CD4-positive, alpha-beta T cell (primary cell): ENCODE results near the gene ZC3HAV1. TPM values are rescaled to one million over a fixed set of nuclear protein-coding genes. Genes with fewer than 3 reads are reported as not detected.

Source experiments
- ATAC-seq: fragments of 200-7000 bp; cut with Tn5 transposase; one replicate; pipeline ENCODE4 v1.10.0; 2022; ENCODE audit warnings: mild to moderate bottlenecking; ENCODE audit not compliant: poor library complexity
- CTCF ChIA-PET: fragments of 350-600 bp; sonication (Branson Sonifier 250); formaldehyde crosslinking; loops from one replicate; lab custom pipeline; 2021; ENCODE audit warnings: antibody characterized with exemption, inconsistent platforms; lab: Charles Lee
- POLR2A ChIA-PET: fragments of 350-600 bp; sonication (Branson Sonifier 250); formaldehyde crosslinking; loops from one replicate; lab custom pipeline; 2021; ENCODE audit warnings: antibody characterized with exemption, inconsistent platforms; lab: Charles Lee
- DNase-seq, 14 experiments: peaks; one replicate each; pipeline ENCODE4 v3.0.0-alpha.2; 2013 to 2020; ENCODE audit warnings: mixed read lengths in 2 of 14
- H3K27ac ChIP-seq, 2 donors: one replicate each; pipeline versions ENCODE4 v1.5.1 to v1.7.0; 2013; ENCODE audit warnings: low read length in 2 of 2, low read depth in 1 of 2, mild to moderate bottlenecking in 1 of 2
- H3K27me3 ChIP-seq, 2 experiments: 1 replicate in 1 of 2; 2 replicates in 1 of 2; pipeline versions ENCODE4 v1.6.1 to v1.7.0; 2013; ENCODE audit warnings: low read length in 2 of 2, control low read depth in 1 of 2, mild to moderate bottlenecking in 1 of 2, moderate library complexity in 1 of 2; ENCODE audit not compliant: insufficient read depth in 2 of 2, control insufficient read depth in 1 of 2
- H3K36me3 ChIP-seq: one replicate; pipeline ENCODE4 v1.6.1; 2013; ENCODE audit warnings: low read length, control low read depth; ENCODE audit not compliant: insufficient read depth
- H3K4me1 ChIP-seq: one replicate; pipeline ENCODE4 v1.6.1; 2013; ENCODE audit warnings: low read length, control low read depth; ENCODE audit not compliant: insufficient read depth
- H3K4me3 ChIP-seq: one replicate; pipeline ENCODE4 v1.5.1; 2013; ENCODE audit warnings: mild to moderate bottlenecking, low read length, moderate library complexity
- H3K9me3 ChIP-seq, 2 experiments: 1 replicate in 1 of 2; 2 replicates in 1 of 2; pipeline versions ENCODE4 v1.6.1 to v1.7.0; 2013; ENCODE audit warnings: low read length in 2 of 2, mild to moderate bottlenecking in 2 of 2, control low read depth in 1 of 2, moderate library complexity in 1 of 2; ENCODE audit not compliant: control insufficient read depth in 1 of 2, insufficient read depth in 1 of 2
- H3K27ac Mint-ChIP-seq: one replicate; pipeline ENCODE4 v1.8.0; 2020; ENCODE audit warnings: mixed read lengths
- H3K27me3 Mint-ChIP-seq: one replicate; pipeline ENCODE4 v1.8.0; 2021; ENCODE audit warnings: mixed read lengths
- H3K36me3 Mint-ChIP-seq: one replicate; pipeline ENCODE4 v1.8.0; 2021; ENCODE audit warnings: low read depth, mixed read lengths
- H3K4me1 Mint-ChIP-seq: one replicate; pipeline ENCODE4 v1.8.0; 2021; ENCODE audit warnings: low read depth, mixed read lengths
- H3K4me3 Mint-ChIP-seq: one replicate; pipeline ENCODE4 v1.8.0; 2020; ENCODE audit warnings: mild to moderate bottlenecking, mixed read lengths
- H3K9me3 Mint-ChIP-seq: one replicate; pipeline ENCODE4 v1.8.0; 2020; ENCODE audit warnings: mixed read lengths
- intact Hi-C, 2 experiments: fragments of 100-400 bp; cut with DNase I in 1 of 2; cut with micrococcal nuclease in 1 of 2; formaldehyde crosslinking; loops; one replicate each; pipeline versions ENCODE4 v1.15.1 to v1.9.0; 2023 to 2025; cut with DNase I, micrococcal nuclease
- total RNA-seq, 174 experiments: library from RNA in 2 of 174; stranded (reverse) in 2 of 174; gene quantifications; one replicate each; pipeline ENCODE4 v1.2.3 and lab custom pipeline; 2021 to 2026
- TF ChIP-seq, protein P1 (sequence below): fragments of 200-600 bp; IDR thresholded peaks from one replicate; pipeline ENCODE4 v1.8.0; 2022; ENCODE audit warnings: antibody characterized with exemption, mild to moderate bottlenecking

The ZC3HAV1 gene
- total RNA-seq, 2 experiments from 2014 or later = 169 to 178 TPM

DNA sequence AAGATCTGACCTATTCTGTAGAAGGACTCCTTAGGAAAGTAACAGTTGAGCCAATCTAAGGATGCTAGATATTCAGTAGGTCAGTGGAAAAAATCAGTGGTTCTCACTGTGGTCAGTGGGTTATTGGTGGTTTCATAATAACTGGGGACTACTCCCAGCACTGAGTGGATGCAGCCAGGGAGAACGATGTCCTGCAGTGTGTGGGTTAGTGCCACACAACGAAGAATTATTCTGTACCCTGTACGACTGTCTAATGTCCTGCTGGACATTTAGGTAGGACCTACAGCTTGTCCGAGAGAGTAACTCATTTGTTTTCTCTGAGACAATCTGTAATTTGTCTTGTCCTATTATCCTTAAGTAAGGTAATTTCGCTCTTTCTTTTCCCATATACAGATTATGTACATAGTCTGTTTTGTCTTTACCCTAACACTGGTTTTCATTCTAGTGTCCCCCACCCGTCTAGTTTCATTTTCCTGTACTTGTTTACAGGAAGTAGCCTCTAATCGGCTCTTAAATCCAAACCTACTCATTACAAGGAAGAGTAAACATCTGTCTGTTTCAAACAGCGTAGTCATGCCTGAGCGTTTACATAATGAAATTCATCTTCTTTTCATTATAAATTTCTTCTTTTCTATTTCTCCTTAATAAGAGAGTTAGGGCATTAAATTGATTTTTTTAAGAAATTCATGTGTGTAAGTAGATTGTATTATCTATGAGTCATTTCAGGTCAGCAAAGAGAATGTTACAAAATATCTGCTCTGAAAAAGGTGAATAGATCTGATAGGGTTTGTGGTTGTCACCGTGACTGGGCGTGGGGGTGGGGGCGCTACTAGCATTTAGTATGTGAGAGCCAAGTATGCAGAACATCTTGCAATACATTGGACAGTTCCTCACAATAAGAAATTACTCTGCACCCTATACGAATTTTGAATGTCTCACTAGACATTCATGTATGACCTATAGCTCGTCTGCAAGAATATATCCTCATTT, 65.4 kb downstream of the ZC3HAV1 start:
- no peak overlapping the region for H3K4me3 ChIP-seq
- peaks cover 53% of the 10 kb centered on the region for H3K36me3 Mint-ChIP-seq
- ATAC-seq (peak; percentile 67), DNase-seq (peak; percentile 37 to 81 (median 68))
- H3K27ac ChIP-seq = peak overlapping the region; percentile 10 to 46
- no peaks in the 10 kb centered on the region for H3K9me3 ChIP-seq
- H3K27ac Mint-ChIP-seq = peak overlapping the region; percentile 45
- H3K4me1 Mint-ChIP-seq = peaks cover 63% of the 10 kb centered on the region
- H3K27me3 Mint-ChIP-seq = no peaks in the 10 kb centered on the region
- intact Hi-C loops = no loop called here
- no peaks in the 10 kb centered on the region for H3K27me3 ChIP-seq
- CTCF ChIA-PET = interaction anchor here (1.1 to 2.3 kb wide), 4 partner anchors 27 to 31 kb away, joined by 5 to 11 read pairs (median 6); no protein-coding TSS in a partner anchor
- no peaks in the 10 kb centered on the region for H3K9me3 Mint-ChIP-seq
- H3K4me1 ChIP-seq = peaks cover 41% of the 10 kb centered on the region
- peaks cover 52% of the 10 kb centered on the region for H3K36me3 ChIP-seq
- POLR2A ChIA-PET = interaction anchor here (0.7 to 3.0 kb wide), 6 partner anchors 8 to 51 kb away, joined by 3 to 23 read pairs (median 9); partner anchors contain the start of gene ZC3HAV1L
- TF ChIP-seq, protein P1, sequence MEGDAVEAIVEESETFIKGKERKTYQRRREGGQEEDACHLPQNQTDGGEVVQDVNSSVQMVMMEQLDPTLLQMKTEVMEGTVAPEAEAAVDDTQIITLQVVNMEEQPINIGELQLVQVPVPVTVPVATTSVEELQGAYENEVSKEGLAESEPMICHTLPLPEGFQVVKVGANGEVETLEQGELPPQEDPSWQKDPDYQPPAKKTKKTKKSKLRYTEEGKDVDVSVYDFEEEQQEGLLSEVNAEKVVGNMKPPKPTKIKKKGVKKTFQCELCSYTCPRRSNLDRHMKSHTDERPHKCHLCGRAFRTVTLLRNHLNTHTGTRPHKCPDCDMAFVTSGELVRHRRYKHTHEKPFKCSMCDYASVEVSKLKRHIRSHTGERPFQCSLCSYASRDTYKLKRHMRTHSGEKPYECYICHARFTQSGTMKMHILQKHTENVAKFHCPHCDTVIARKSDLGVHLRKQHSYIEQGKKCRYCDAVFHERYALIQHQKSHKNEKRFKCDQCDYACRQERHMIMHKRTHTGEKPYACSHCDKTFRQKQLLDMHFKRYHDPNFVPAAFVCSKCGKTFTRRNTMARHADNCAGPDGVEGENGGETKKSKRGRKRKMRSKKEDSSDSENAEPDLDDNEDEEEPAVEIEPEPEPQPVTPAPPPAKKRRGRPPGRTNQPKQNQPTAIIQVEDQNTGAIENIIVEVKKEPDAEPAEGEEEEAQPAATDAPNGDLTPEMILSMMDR = no peak
- H3K4me3 Mint-ChIP-seq = peak overlapping the region; percentile 18

DNA sequence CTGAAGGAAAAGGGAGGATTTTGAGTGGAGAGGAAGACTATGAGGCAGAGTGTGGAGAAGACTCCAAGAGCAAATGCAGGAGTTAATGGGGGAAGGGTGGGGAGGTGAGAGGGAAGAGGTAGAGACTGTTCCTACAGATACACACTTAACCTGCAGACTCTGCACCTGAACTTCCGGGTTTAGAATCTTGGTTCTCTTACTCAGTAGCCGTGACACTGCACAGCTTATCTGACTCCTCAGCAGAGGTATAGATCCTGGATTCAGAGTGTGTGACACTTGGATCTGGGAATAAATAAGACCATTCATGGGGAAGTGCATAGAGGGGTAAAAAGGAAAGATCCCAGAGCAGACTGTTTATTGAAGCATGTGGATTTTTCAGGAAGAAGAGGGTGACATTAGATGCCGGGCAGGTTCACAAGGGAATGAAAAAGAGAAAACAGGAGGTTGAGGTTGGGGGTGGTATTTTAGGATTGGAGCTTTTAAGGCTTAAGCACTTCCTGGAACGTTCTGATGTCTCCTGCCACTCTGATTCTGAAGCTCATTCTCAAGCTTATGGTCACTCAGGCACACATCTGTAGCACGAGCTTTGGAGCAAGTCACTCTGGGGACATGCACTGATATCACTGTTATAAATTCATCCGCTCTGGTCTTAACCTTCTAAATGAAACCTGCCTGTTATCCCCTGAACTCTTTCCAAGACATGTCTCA, 68.0 kb downstream of the ZC3HAV1 start:
- Mint-ChIP-seq H3K27ac (peak overlapping the region; percentile 37), H3K9me3 (no peaks in the 10 kb centered on the region), H3K4me3 (peak overlapping the region; percentile 1), H3K36me3 (peaks cover 27% of the 10 kb centered on the region), H3K27me3 (no peaks in the 10 kb centered on the region), H3K4me1 (peaks cover 46% of the 10 kb centered on the region)
- TF ChIP-seq, protein P1 = no peak
- Histone ChIP-seq H3K4me3 (no peak overlapping the region), H3K9me3 (no peaks in the 10 kb centered on the region), H3K36me3 (peaks cover 26% of the 10 kb centered on the region), H3K27me3 (no peaks in the 10 kb centered on the region), H3K4me1 (peaks cover 26% of the 10 kb centered on the region), H3K27ac (no peak overlapping the region)
- intact Hi-C loops = no loop called here
- ChIA-PET POLR2A (interaction anchor here (0.6 to 3.0 kb wide), 12 partner anchors 10 to 1861 kb away, joined by 3 to 14 read pairs (median 3); a partner anchor contains a TSS), CTCF (interaction anchor here (0.7 to 1.3 kb wide), 2 partner anchors 34 to 155 kb away, joined by 3 to 5 read pairs; no protein-coding TSS in a partner anchor)
- ATAC-seq (peak; percentile 35), DNase-seq (peak in 3 of 14 experiments; percentile 16 to 25 (median 17))

DNA sequence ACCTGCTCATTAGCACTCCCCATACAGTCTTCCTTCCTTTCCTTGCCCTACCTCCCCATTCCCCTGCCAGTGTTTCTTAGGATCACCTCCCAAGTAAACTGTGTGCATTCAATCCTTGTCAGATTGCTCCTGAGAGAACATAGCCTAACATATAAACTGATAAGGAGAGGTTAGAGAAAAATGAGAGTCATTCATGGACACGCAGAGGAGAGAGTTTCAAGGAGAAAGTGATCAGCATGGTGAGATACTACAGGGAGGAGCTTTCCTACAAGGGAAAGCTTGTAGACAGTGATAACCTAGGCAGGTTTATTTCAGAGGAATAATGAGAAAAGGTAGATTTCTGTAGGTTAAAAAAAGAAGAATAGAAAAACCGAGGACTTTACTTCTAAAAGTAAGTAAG, 70.8 kb downstream of the ZC3HAV1 start:
- H3K27me3 Mint-ChIP-seq = no peaks in the 10 kb centered on the region
- H3K27ac ChIP-seq = no peak overlapping the region
- no peaks in the 10 kb centered on the region for H3K36me3 Mint-ChIP-seq
- no peak for DNase-seq
- H3K4me3 Mint-ChIP-seq = peak overlapping the region; percentile 1
- no peak overlapping the region for H3K27ac Mint-ChIP-seq
- TF ChIP-seq, protein P1 = no peak
- ChIA-PET POLR2A (no interaction called here), CTCF (no interaction called here)
- H3K4me1 ChIP-seq = peaks cover 29% of the 10 kb centered on the region
- H3K9me3 Mint-ChIP-seq = no peaks in the 10 kb centered on the region
- peaks cover 32% of the 10 kb centered on the region for H3K4me1 Mint-ChIP-seq
- H3K4me3 ChIP-seq = no peak overlapping the region
- intact Hi-C loops = no loop called here
- ATAC-seq = no peak
- no peaks in the 10 kb centered on the region for H3K27me3 ChIP-seq
- no peaks in the 10 kb centered on the region for H3K9me3 ChIP-seq
- H3K36me3 ChIP-seq = peaks cover 6% of the 10 kb centered on the region
